GM18951 (cell line): Measurements from ENCODE around the gene CFAP100.

Experiments used
- POLR2A ChIP-seq: IDR thresholded peaks from 4 replicates; pipeline ENCODE4 v1.6.1; 2011; ENCODE audit warnings: mild to moderate bottlenecking; ENCODE audit not compliant: insufficient read length, insufficient read depth; ENCODE audit errors: extremely low read depth
- in situ Hi-C: fragments of 300-500 bp; cut with MboI; formaldehyde crosslinking; loops from one replicate; pipeline ENCODE4 v1.12.0; 2022; ENCODE audit warnings: low sequenced_read_pairs, mixed read lengths, inconsistent platforms; ENCODE audit not compliant: unreplicated experiment

The CFAP100 gene

GRCh38 chr3:126402666-126403302 is 8.1 kb downstream of the CFAP100 start:
- in situ Hi-C loops = no loop called here
- no peak for TF ChIP-seq POLR2A

- in situ Hi-C loops = no loop called here
- TF ChIP-seq POLR2A = no peak
These were observed 11.9 kb downstream of the CFAP100 start for GRCh38 chr3:126406389-126407296.

- TF ChIP-seq POLR2A = no peak
These were observed 12.8 kb downstream of the CFAP100 start for GRCh38 chr3:126407412-126408044.

GRCh38 chr3:126408099-126408498 is 13.4 kb downstream of the CFAP100 start:
- in situ Hi-C loops = no loop called here
- TF ChIP-seq POLR2A = no peak

More at GRCh38 chr3:126407412-126408044, 12.8 kb downstream of the CFAP100 start:
- in situ Hi-C loops = no loop called here

GRCh38 chr3:126412841-126413692 is 18.4 kb downstream of the CFAP100 start:
- no peak for TF ChIP-seq POLR2A
- in situ Hi-C loops = no loop called here

GRCh38 chr3:126413693-126414080 is 19.0 kb downstream of the CFAP100 start:
- in situ Hi-C loops = no loop called here
- no peak for TF ChIP-seq POLR2A

GRCh38 chr3:126414406-126414805 is 19.7 kb downstream of the CFAP100 start:
- TF ChIP-seq POLR2A = no peak

GRCh38 chr3:126414961-126415660 is 20.4 kb downstream of the CFAP100 start:
- no peak for TF ChIP-seq POLR2A
- in situ Hi-C loops = no loop called here

More at GRCh38 chr3:126414406-126414805, 19.7 kb downstream of the CFAP100 start:
- in situ Hi-C loops = no loop called here

- TF ChIP-seq POLR2A = no peak
These were observed 21.2 kb downstream of the CFAP100 start for GRCh38 chr3:126415661-126416591.

GRCh38 chr3:126416943-126417342 is 22.2 kb downstream of the CFAP100 start:
- TF ChIP-seq POLR2A = no peak
- in situ Hi-C loops = no loop called here

More at GRCh38 chr3:126415661-126416591, 21.2 kb downstream of the CFAP100 start:
- in situ Hi-C loops = no loop called here

GRCh38 chr3:126417515-126417914 is 22.8 kb downstream of the CFAP100 start:
- in situ Hi-C loops = no loop called here
- no peak for TF ChIP-seq POLR2A
